ENCODE results near the gene MIX23.

GRCh38 chr3:122387709-122388108 lies 4.7 kb upstream of the MIX23 start:
- TF ChIP-seq CTCF (IDR thresholded peaks at IDR 0.05; ENCODE audit: low read depth, low read length) (no peak), MYC (IDR thresholded peaks at IDR 0.05; ENCODE audit: low read depth, low read length) (no peak)

All from NB4 (cell line).